ACC112 (cell line): ENCODE measurements around the gene ZDHHC1.

Experiments used
- H2AFZ ChIP-seq: fragments of 200-600 bp; sonication (generic); one replicate; pipeline ENCODE4 v1.6.0; 2017; ENCODE audit warnings: antibody characterized with exemption, low read length; ENCODE audit not compliant: unreplicated experiment
- H3K27ac ChIP-seq: fragments of 200-600 bp; sonication (generic); 2 replicates; pipeline ENCODE4 v1.5.1; 2014; ENCODE audit warnings: low read depth, mild to moderate bottlenecking, antibody characterized with exemption, low read length, moderate library complexity
- H3K27me3 ChIP-seq: fragments of 200-600 bp; sonication (generic); 2 replicates; pipeline ENCODE4 v1.6.1; 2014; ENCODE audit warnings: mild to moderate bottlenecking, antibody characterized with exemption, low read length, moderate library complexity, mixed read lengths; ENCODE audit not compliant: insufficient read depth
- H3K36me3 ChIP-seq: fragments of 200-600 bp; sonication (generic); 2 replicates; pipeline ENCODE4 v1.6.1; 2016; ENCODE audit warnings: mild to moderate bottlenecking, antibody characterized with exemption, low read length, moderate library complexity, mixed read lengths; ENCODE audit not compliant: insufficient read depth
- H3K4me1 ChIP-seq: fragments of 200-600 bp; sonication (generic); one replicate; pipeline ENCODE4 v1.6.1; 2016; ENCODE audit warnings: low read length, mixed read lengths; ENCODE audit not compliant: insufficient read depth, unreplicated experiment, control insufficient read depth
- H3K4me3 ChIP-seq: fragments of 200-600 bp; sonication (generic); 2 replicates; pipeline ENCODE4 v1.5.1; 2014; ENCODE audit warnings: mild to moderate bottlenecking, low read depth, low read length
- H3K79me2 ChIP-seq: fragments of 200-600 bp; sonication (generic); one replicate; pipeline ENCODE4 v1.6.0; 2016; ENCODE audit warnings: low read length; ENCODE audit not compliant: control insufficient read depth, unreplicated experiment, insufficient read depth

ZDHHC1 gene

GRCh38 chr16:67415872-67416793 lies at the start of gene ZDHHC1:
TSS of gene ZDHHC1 (minus strand) at chr16:67416477. CDS start at chr16:67407775, 8,702 bp downstream.
- Histone ChIP-seq H3K36me3 (no peaks in the 10 kb centered on the region), H2AFZ (peak within 1 kb of the TSS; percentile 96), H3K27me3 (no peaks in the 10 kb centered on the region), H3K4me3 (peak within 1 kb of the TSS; percentile 83), H3K27ac (peak within 1 kb of the TSS; percentile 65), H3K4me1 (peaks cover 4% of the 10 kb centered on the region), H3K79me2 (peaks cover 8% of the 10 kb centered on the region)

- Histone ChIP-seq H3K4me1 (peaks cover 22% of the 10 kb centered on the region), H3K79me2 (peaks cover 83% of the 10 kb centered on the region)
These were observed 48.3 kb upstream of the ZDHHC1 start for GRCh38 chr16:67464565-67464964.

GRCh38 chr16:67463691-67464090 lies 47.4 kb upstream of the ZDHHC1 start:
- H2AFZ ChIP-seq = no peak overlapping the region
- no peaks in the 10 kb centered on the region for H3K36me3 ChIP-seq
- H3K27me3 ChIP-seq = no peaks in the 10 kb centered on the region
- no peak overlapping the region for H3K27ac ChIP-seq
- no peak overlapping the region for H3K4me3 ChIP-seq
- H3K4me1 ChIP-seq = peaks cover 31% of the 10 kb centered on the region
- H3K79me2 ChIP-seq = peaks cover 84% of the 10 kb centered on the region

More at GRCh38 chr16:67464565-67464964, 48.3 kb upstream of the ZDHHC1 start:
- Histone ChIP-seq H3K36me3 (no peaks in the 10 kb centered on the region), H3K4me3 (no peak overlapping the region), H3K27me3 (no peaks in the 10 kb centered on the region), H2AFZ (no peak overlapping the region), H3K27ac (no peak overlapping the region)

DNA sequence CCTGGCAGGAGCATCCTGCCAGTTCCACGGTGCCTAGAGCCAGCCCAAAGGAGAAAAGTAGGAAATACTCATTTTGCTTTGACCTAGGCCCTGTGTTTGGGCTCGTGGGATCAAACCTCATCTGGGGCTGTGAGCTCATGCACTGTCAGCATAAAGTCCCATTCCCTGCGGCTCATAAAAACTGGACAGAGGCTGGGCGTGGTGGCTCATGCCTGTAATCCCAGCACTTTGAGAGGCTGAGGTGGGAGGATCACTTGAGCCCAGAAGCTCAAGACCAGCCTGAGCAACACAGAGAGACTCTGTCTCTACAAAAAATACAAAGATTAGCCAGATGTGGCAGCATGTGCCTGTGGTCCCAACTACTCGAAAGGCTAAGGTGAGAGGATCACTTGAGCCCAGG lies 46.8 kb upstream of the ZDHHC1 start:
- no peak overlapping the region for H2AFZ ChIP-seq
- H3K27me3 ChIP-seq = no peaks in the 10 kb centered on the region
- H3K79me2 ChIP-seq = peaks cover 84% of the 10 kb centered on the region
- no peak overlapping the region for H3K4me3 ChIP-seq
- no peak overlapping the region for H3K27ac ChIP-seq
- no peaks in the 10 kb centered on the region for H3K36me3 ChIP-seq
- H3K4me1 ChIP-seq = peaks cover 35% of the 10 kb centered on the region

- Histone ChIP-seq H3K27ac (no peak overlapping the region), H3K27me3 (no peaks in the 10 kb centered on the region), H3K36me3 (no peaks in the 10 kb centered on the region), H3K4me1 (peaks cover 35% of the 10 kb centered on the region), H3K79me2 (peaks cover 80% of the 10 kb centered on the region), H3K4me3 (no peak overlapping the region), H2AFZ (no peak overlapping the region)
These were observed 46.0 kb upstream of the ZDHHC1 start for GRCh38 chr16:67462279-67462655.

- Histone ChIP-seq H3K27me3 (no peaks in the 10 kb centered on the region), H3K79me2 (peaks cover 78% of the 10 kb centered on the region), H2AFZ (no peak overlapping the region), H3K27ac (no peak overlapping the region), H3K36me3 (no peaks in the 10 kb centered on the region), H3K4me1 (peaks cover 39% of the 10 kb centered on the region), H3K4me3 (no peak overlapping the region)
These were observed 45.5 kb upstream of the ZDHHC1 start for GRCh38 chr16:67461600-67462278.

- Histone ChIP-seq H3K4me3 (no peak overlapping the region), H2AFZ (no peak overlapping the region), H3K4me1 (peaks cover 42% of the 10 kb centered on the region), H3K27ac (no peak overlapping the region), H3K27me3 (no peaks in the 10 kb centered on the region), H3K36me3 (no peaks in the 10 kb centered on the region), H3K79me2 (peaks cover 76% of the 10 kb centered on the region)
These were observed 44.7 kb upstream of the ZDHHC1 start for GRCh38 chr16:67460961-67461360.

GRCh38 chr16:67460168-67460567 lies 43.9 kb upstream of the ZDHHC1 start:
- peaks cover 36% of the 10 kb centered on the region for H3K4me1 ChIP-seq
- peaks cover 71% of the 10 kb centered on the region for H3K79me2 ChIP-seq
- H3K27ac ChIP-seq = no peak overlapping the region

DNA sequence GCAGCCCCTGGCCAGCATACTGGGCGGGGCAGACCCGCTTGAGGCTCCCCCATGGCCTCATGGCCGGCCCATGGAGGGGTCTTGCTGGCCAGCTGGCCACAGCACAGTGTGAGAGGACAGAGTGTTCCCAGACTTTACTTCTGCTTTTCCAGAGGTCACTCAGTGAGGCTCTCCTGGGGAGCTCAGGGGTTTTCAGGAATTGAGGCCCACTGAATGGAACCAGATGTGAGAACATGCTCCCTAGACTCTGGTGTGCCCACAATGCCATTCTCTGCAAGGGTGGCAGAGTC lies 43.5 kb upstream of the ZDHHC1 start:
- H2AFZ ChIP-seq = no peak overlapping the region
- H3K4me1 ChIP-seq = peaks cover 36% of the 10 kb centered on the region
- H3K79me2 ChIP-seq = peaks cover 67% of the 10 kb centered on the region
- no peaks in the 10 kb centered on the region for H3K36me3 ChIP-seq
- H3K4me3 ChIP-seq = no peak overlapping the region
- no peaks in the 10 kb centered on the region for H3K27me3 ChIP-seq
- H3K27ac ChIP-seq = no peak overlapping the region

More at GRCh38 chr16:67460168-67460567, 43.9 kb upstream of the ZDHHC1 start:
- Histone ChIP-seq H3K36me3 (no peaks in the 10 kb centered on the region), H2AFZ (no peak overlapping the region), H3K27me3 (no peaks in the 10 kb centered on the region), H3K4me3 (no peak overlapping the region)

GRCh38 chr16:67459066-67459860 lies 43.0 kb upstream of the ZDHHC1 start:
- H3K27me3 ChIP-seq = no peaks in the 10 kb centered on the region
- peaks cover 36% of the 10 kb centered on the region for H3K4me1 ChIP-seq
- no peaks in the 10 kb centered on the region for H3K36me3 ChIP-seq
- peaks cover 61% of the 10 kb centered on the region for H3K79me2 ChIP-seq
- H2AFZ ChIP-seq = no peak overlapping the region
- no peak overlapping the region for H3K27ac ChIP-seq
- no peak overlapping the region for H3K4me3 ChIP-seq
